ENCODE data around the gene PFN1. TPM values are rescaled to one million over a fixed set of nuclear protein-coding genes. Genes with fewer than 3 reads are reported as not detected.

The PFN1 gene
- total RNA-seq, 3 donors from 2014 or later (not counting 1 experiment from before 2014, with no cell fraction given) = 1,278 to 1,379 (median 1,308) TPM

GRCh38 chr17:4896332-4897197, 51.8 kb downstream of the PFN1 start:
- no peak overlapping the region for H3K27ac ChIP-seq (ENCODE audit: low read length)
- H3K4me3 Mint-ChIP-seq = no peak overlapping the region
- H3K4me1 Mint-ChIP-seq = peaks cover 18 to 25% of the 10 kb centered on the region in 2 donors
- H3K27me3 Mint-ChIP-seq (ENCODE audit: low read depth in 2 of 2) = no peaks in the 10 kb centered on the region
- ATAC-seq (no peak), DNase-seq (no peak)
- no peaks in the 10 kb centered on the region for H3K36me3 Mint-ChIP-seq
- no peak overlapping the region for H3K4me3 ChIP-seq (ENCODE audit: low read length)
- 93% methylated on average over 27 of the region's 27 CpGs for WGBS (ENCODE audit: insufficient coverage)
- intact Hi-C loops (cut with micrococcal nuclease) = no loop called here
- peaks cover 10% of the 10 kb centered on the region for H3K27me3 ChIP-seq (ENCODE audit: control insufficient read depth, insufficient read depth, low read length)
- H3K9me3 ChIP-seq (ENCODE audit: control insufficient read depth, insufficient read depth, low read length) = no peaks in the 10 kb centered on the region
- H3K9me3 Mint-ChIP-seq = no peaks in the 10 kb centered on the region
- H3K4me1 ChIP-seq (ENCODE audit: control insufficient read depth, insufficient read depth, low read length) = peaks cover 34% of the 10 kb centered on the region
- H3K27ac Mint-ChIP-seq = peak overlapping the region in 1 of 2 donors; percentile 40
- H3K36me3 ChIP-seq (ENCODE audit: control insufficient read depth, insufficient read depth, low read length) = peaks cover 50% of the 10 kb centered on the region
- no peak for TF ChIP-seq CTCF (IDR thresholded peaks at IDR 0.05)

- Mint-ChIP-seq H3K27me3 (ENCODE audit: low read depth in 2 of 2) (no peaks in the 10 kb centered on the region), H3K9me3 (no peaks in the 10 kb centered on the region), H3K4me1 (peaks cover 12 to 20% of the 10 kb centered on the region in 2 donors), H3K36me3 (no peaks in the 10 kb centered on the region), H3K4me3 (peak overlapping the region; percentile 35), H3K27ac (peak overlapping the region in 1 of 2 donors; percentile 40)
- no peak overlapping the region for H3K27ac ChIP-seq (ENCODE audit: low read length)
- peaks cover 27% of the 10 kb centered on the region for H3K4me1 ChIP-seq (ENCODE audit: control insufficient read depth, insufficient read depth, low read length)
- DNase-seq (no peak), ATAC-seq (no peak)
- intact Hi-C loops (cut with micrococcal nuclease) = no loop called here
- peaks cover 58% of the 10 kb centered on the region for H3K36me3 ChIP-seq (ENCODE audit: control insufficient read depth, insufficient read depth, low read length)
- peaks cover 10% of the 10 kb centered on the region for H3K27me3 ChIP-seq (ENCODE audit: control insufficient read depth, insufficient read depth, low read length)
- 91% methylated on average over 27 of the region's 27 CpGs for WGBS (ENCODE audit: insufficient coverage)
- H3K9me3 ChIP-seq (ENCODE audit: control insufficient read depth, insufficient read depth, low read length) = no peaks in the 10 kb centered on the region
- no peak for TF ChIP-seq CTCF (IDR thresholded peaks at IDR 0.05)
- H3K4me3 ChIP-seq (ENCODE audit: low read length) = no peak overlapping the region
Measured at GRCh38 chr17:4895657-4896331, 52.5 kb downstream of the PFN1 start.

Other genes starting within 250 kb of the PFN1 start
- 10 to 100 TPM; 32.3 to 45.8 (median 43.5) TPM for gene PELP1, start 244.4 kb downstream of the PFN1 start, total RNA-seq
- gene ARRB2, start 237.9 kb downstream of the PFN1 start, total RNA-seq = 100 to 1,000 TPM; 314 to 374 (median 335) TPM
- gene MED11, start 217.1 kb downstream of the PFN1 start, total RNA-seq = 10 to 100 TPM in 2 of 3 donors, 1 to 10 TPM in 1; 9.1 to 15.0 (median 10.5) TPM
- gene ZMYND15, start 208.7 kb downstream of the PFN1 start, total RNA-seq = 1 to 10 TPM in 1 of 3 donors, under 1 TPM in 2; 0.52 to 3.5 (median 0.93) TPM
- gene CXCL16, start 208.6 kb downstream of the PFN1 start, total RNA-seq = 10 to 100 TPM in 2 of 3 donors, 1 to 10 TPM in 1; 4.0 to 31.8 (median 16.0) TPM
- not detected for gene TM4SF5, start 176.6 kb downstream of the PFN1 start, total RNA-seq
- gene VMO1, start 162.2 kb downstream of the PFN1 start, total RNA-seq = 1 to 10 TPM; 1.2 to 4.8 (median 1.3) TPM
- not detected for gene GLTPD2, start 159.6 kb downstream of the PFN1 start, total RNA-seq
- gene PSMB6, start 152.4 kb downstream of the PFN1 start, total RNA-seq = 10 to 100 TPM; 69.4 to 79.3 (median 70.0) TPM
- 10 to 100 TPM; 20.8 to 22.7 (median 21.3) TPM for gene PLD2, start 141.4 kb downstream of the PFN1 start, total RNA-seq
- gene MINK1, start 115.2 kb downstream of the PFN1 start, total RNA-seq = 100 to 1,000 TPM; 103 to 122 (median 110) TPM
- 10 to 100 TPM; 24.4 to 30.2 (median 27.5) TPM for gene C17orf107, start 49.0 kb downstream of the PFN1 start, total RNA-seq
- 10 to 100 TPM; 11.8 to 17.9 (median 11.8) TPM for gene CHRNE, start 45.4 kb downstream of the PFN1 start, total RNA-seq
- gene GP1BA, start 16.3 kb downstream of the PFN1 start, total RNA-seq = 1 to 10 TPM in 2 of 3 donors, under 1 TPM in 1; 0.25 to 4.3 (median 2.2) TPM
- 10 to 100 TPM; 34.7 to 47.5 (median 42.5) TPM for gene SLC25A11, start 8.5 kb downstream of the PFN1 start, total RNA-seq
- gene RNF167, start 8.3 kb downstream of the PFN1 start, total RNA-seq = 100 to 1,000 TPM; 149 to 189 (median 177) TPM
- 10 to 100 TPM; 26.1 to 28.4 (median 26.6) TPM for gene ENO3, start 2.6 kb upstream of the PFN1 start, total RNA-seq
- 10 to 100 TPM; 45.7 to 60.2 (median 59.6) TPM for gene SPAG7, start 19.3 kb upstream of the PFN1 start, total RNA-seq
- 10 to 100 TPM; 56.2 to 69.5 (median 69.4) TPM for gene CAMTA2, start 39.1 kb upstream of the PFN1 start, total RNA-seq
- gene INCA1, start 49.0 kb upstream of the PFN1 start, total RNA-seq = under 1 TPM in 2 of 3 donors, not detected in 1; 0.39 to 0.54 TPM
- 10 to 100 TPM; 17.1 to 28.6 (median 22.2) TPM for gene KIF1C, start 49.4 kb upstream of the PFN1 start, total RNA-seq
- not detected for gene SLC52A1, start 86.9 kb upstream of the PFN1 start, total RNA-seq
- gene ZFP3, start 129.9 kb upstream of the PFN1 start, total RNA-seq = 1 to 10 TPM; 3.8 to 7.2 (median 5.1) TPM
- gene ZNF232, start 163.3 kb upstream of the PFN1 start, total RNA-seq = 1 to 10 TPM; 2.8 to 6.5 (median 5.6) TPM
- gene USP6, start 167.5 kb upstream of the PFN1 start, total RNA-seq = under 1 TPM; 0.07 to 0.34 (median 0.13) TPM
- gene ZNF594, start 243.3 kb upstream of the PFN1 start, total RNA-seq = 1 to 10 TPM; 5.1 to 7.9 (median 6.1) TPM